NCI-H1105 (cell line): ENCODE data around the gene NUDC.
"Not testable (repeated sequence)": the region's sequence is repeated elsewhere in the genome, so short reads cannot be mapped to it uniquely, and the experiment has no call there.

Experiments used
- DNase-seq: peaks from one replicate; lab custom pipeline; 2025; lab: John Stamatoyannopoulos, UW

NUDC gene

DNA sequence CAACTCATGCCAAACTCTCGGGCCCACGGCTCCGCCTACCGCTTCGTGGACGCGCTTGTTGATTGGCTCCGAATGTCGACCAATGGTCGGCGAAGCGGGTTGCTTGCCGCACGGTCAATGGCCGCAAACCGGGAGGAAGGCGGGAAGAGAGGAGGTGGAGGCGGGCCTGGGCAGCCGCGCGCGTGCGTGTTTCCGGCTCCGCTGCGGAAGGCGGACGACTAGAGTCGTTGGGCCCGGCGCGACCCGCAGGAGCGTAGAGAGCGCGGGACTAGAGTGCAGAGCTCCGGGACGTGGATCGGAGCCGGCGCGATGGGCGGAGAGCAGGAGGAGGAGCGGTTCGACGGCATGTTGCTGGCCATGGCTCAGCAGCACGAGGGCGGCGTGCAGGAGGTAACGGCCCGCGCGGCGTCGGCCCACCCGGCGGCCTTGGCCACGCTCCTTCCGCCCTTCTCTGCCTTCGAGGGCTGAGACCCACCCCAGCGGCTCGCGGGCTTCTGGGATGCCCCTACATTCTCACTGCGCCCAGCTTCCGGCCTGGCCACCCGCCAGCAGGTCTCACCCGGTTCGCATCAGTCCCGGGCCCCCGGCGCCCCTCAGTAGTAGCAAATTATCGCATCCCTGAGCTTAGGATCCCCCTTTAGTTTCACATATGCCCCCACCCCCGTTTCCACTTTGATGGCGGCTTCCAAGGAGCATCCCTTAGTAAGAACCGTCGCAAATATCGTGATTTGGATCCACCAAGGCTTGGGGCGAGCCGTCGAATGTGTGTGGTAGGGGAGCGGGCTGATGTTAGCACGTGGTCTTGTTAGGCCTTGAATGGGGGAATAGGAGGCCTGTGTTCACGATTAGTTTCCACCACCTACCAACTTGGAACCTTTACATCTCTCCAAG, at the start of gene NUDC:
TSS of gene NUDC (plus strand) at position 204 of the 891 bp plus-strand sequence. CDS start at position 310, 106 bp downstream.
- DNase-seq: peak; percentile 98

- DNase-seq: not testable (repeated sequence)
Measured at GRCh38 chr1:26873097-26873496, 48.4 kb upstream of the NUDC start.

GRCh38 chr1:26874896-26875295, 46.6 kb upstream of the NUDC start:
- DNase-seq: no peak

- DNase-seq: no peak
Measured at GRCh38 chr1:26877326-26877725, 44.2 kb upstream of the NUDC start.

- DNase-seq: no peak
Measured at GRCh38 chr1:26879793-26880192, 41.8 kb upstream of the NUDC start.

- DNase-seq: not testable (repeated sequence)
Measured at GRCh38 chr1:26881611-26882010, 39.9 kb upstream of the NUDC start.

GRCh38 chr1:26882696-26883463, 38.7 kb upstream of the NUDC start:
- no peak for DNase-seq

GRCh38 chr1:26887125-26887524, 34.4 kb upstream of the NUDC start:
- no peak for DNase-seq

DNA sequence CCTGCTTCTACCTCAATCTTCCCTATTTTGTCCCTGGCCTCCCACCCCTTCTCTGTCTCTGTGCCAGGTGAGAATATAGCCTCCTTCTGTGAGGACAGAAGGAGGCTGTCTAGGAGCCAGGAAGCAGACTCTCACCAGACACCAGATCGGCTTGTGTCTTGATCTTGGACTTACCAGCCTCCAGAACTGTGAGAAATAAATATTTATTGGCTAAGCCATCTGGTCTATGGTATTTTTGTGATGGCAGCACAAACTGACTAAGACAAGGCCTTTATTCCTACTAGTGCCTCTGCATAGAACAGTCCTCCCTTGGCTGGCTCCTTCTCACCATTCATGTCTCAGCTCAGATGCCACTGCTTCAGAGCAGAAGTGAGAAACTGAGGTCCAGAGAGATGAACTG, 33.3 kb upstream of the NUDC start:
- no peak for DNase-seq

GRCh38 chr1:26889551-26890466, 31.7 kb upstream of the NUDC start, which contains the start of gene GPN2:
Gene GPN2 (minus strand): TSS chr1:26890283. CDS start chr1:26890096, 187 bp downstream.
- DNase-seq: peak; percentile 73

GRCh38 chr1:26890467-26890796, 31.1 kb upstream of the NUDC start:
- DNase-seq: no peak

GRCh38 chr1:26894263-26894662, 27.3 kb upstream of the NUDC start:
- no peak for DNase-seq

DNA sequence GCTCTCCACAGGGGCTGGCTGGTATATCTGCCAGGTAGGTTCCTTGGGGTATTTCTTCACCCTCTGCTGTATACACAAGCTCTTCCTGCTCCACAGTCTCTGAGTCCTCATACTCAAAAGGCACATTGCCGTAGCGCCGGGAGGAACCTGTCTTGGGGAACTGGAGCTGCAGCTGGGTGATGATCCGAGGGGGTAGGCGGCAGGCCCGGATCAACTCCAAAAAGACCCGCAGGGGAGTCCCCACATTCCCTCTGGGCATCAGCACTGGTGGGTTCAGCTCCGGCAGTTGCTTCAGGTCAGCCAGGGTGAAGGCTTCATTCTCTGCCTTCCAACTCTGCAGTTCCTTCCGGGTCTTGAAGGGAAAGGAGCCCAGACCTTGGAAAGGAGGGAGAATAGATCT, 24.2 kb upstream of the NUDC start:
- no peak for DNase-seq

GRCh38 chr1:26900001-26900814, 21.3 kb upstream of the NUDC start, which contains the start of gene GPATCH3:
Gene GPATCH3 (minus strand): TSS chr1:26900467. CDS start chr1:26900442, 25 bp downstream.
- DNase-seq: peak; percentile 95

GRCh38 chr1:26900815-26901511, 20.6 kb upstream of the NUDC start:
- DNase-seq: no peak

GRCh38 chr1:26907071-26907917, 14.2 kb upstream of the NUDC start:
- DNase-seq: no peak

GRCh38 chr1:26909951-26910342, 11.6 kb upstream of the NUDC start:
- DNase-seq: no peak

GRCh38 chr1:26910343-26911160, 11.0 kb upstream of the NUDC start:
- no peak for DNase-seq
